ENCODE measurements around the gene PHLPP2. TPM values are rescaled to one million over a fixed set of nuclear protein-coding genes. Genes with fewer than 3 reads are reported as not detected.

PHLPP2 gene
- total and polyA plus RNA-seq, 7 donors = 0.96 to 5.2 (median 3.7) TPM

- ATAC-seq (peak in 1 of 4 donors; percentile 30), DNase-seq (no peak)
- Histone ChIP-seq H3K27ac (peak overlapping the region; percentile 64), H3K9me3 (no peaks in the 10 kb centered on the region), H3K27me3 (ENCODE audit: insufficient read depth in 3 of 3, low read length in 2 of 3) (no peaks in the 10 kb centered on the region), H3K4me1 (peaks cover 18% of the 10 kb centered on the region), H3K36me3 (ENCODE audit: insufficient read depth in 1 of 2, low read depth in 1 of 2) (peaks cover 2 to 96% of the 10 kb centered on the region in 2 donors), H3K4me3 (no peak overlapping the region)
- intact Hi-C loops (cut with DNase I) = no loop called here
- no peak for TF ChIP-seq CTCF (IDR thresholded peaks at IDR 0.05)
- WGBS, 3 donors = 40 to 62% (median 45%) methylated on average over 3 of the region's 3 CpGs
These were observed 42.8 kb upstream of the PHLPP2 start for GRCh38 chr16:71767060-71767900.

GRCh38 chr16:71762186-71762585 lies 37.7 kb upstream of the PHLPP2 start:
- H3K4me3 ChIP-seq = no peak overlapping the region
- no peaks in the 10 kb centered on the region for H3K9me3 ChIP-seq
- H3K36me3 ChIP-seq (ENCODE audit: insufficient read depth in 1 of 2, low read depth in 1 of 2) = peaks cover 4 to 97% of the 10 kb centered on the region in 2 donors
- WGBS, 3 donors = 74 to 86% (median 81%) methylated on average over 2 of the region's 2 CpGs
- H3K4me1 ChIP-seq = peaks cover 26% of the 10 kb centered on the region
- TF ChIP-seq CTCF (IDR thresholded peaks at IDR 0.05) = no peak
- DNase-seq (no peak), ATAC-seq (no peak)
- no peaks in the 10 kb centered on the region for H3K27me3 ChIP-seq (ENCODE audit: insufficient read depth in 3 of 3, low read length in 2 of 3)
- no peak overlapping the region for H3K27ac ChIP-seq
- intact Hi-C loops (cut with DNase I) = no loop called here

GRCh38 chr16:71761097-71761496 lies 36.6 kb upstream of the PHLPP2 start:
- Histone ChIP-seq H3K9me3 (no peaks in the 10 kb centered on the region), H3K36me3 (ENCODE audit: insufficient read depth in 1 of 2, low read depth in 1 of 2) (peaks cover 4 to 99% of the 10 kb centered on the region in 2 donors), H3K27me3 (ENCODE audit: insufficient read depth in 3 of 3, low read length in 2 of 3) (no peaks in the 10 kb centered on the region), H3K4me1 (peaks cover 16% of the 10 kb centered on the region), H3K27ac (no peak overlapping the region), H3K4me3 (no peak overlapping the region)
- intact Hi-C loops (cut with DNase I) = no loop called here
- no peak for TF ChIP-seq CTCF (IDR thresholded peaks at IDR 0.05)
- 96 to 100% (median 99%) methylated on average over 2 of the region's 2 CpGs for WGBS, 3 donors
- DNase-seq (no peak), ATAC-seq (no peak)

- ATAC-seq (peak; percentile 80 to 92 (median 82)), DNase-seq (no peak)
- H3K27ac ChIP-seq = peak overlapping the region; percentile 74
- H3K4me1 ChIP-seq = peaks cover 15% of the 10 kb centered on the region
- 47 to 78% (median 47%) methylated on average over 5 of the region's 5 CpGs for WGBS, 3 donors
- intact Hi-C loops (cut with DNase I) = no loop called here
- TF ChIP-seq CTCF (IDR thresholded peaks at IDR 0.05) = no peak
- H3K36me3 ChIP-seq (ENCODE audit: insufficient read depth in 1 of 2, low read depth in 1 of 2) = peaks cover 9 to 100% of the 10 kb centered on the region in 2 donors
- H3K9me3 ChIP-seq = no peaks in the 10 kb centered on the region
- no peak overlapping the region for H3K4me3 ChIP-seq
- H3K27me3 ChIP-seq (ENCODE audit: insufficient read depth in 3 of 3, low read length in 2 of 3) = no peaks in the 10 kb centered on the region
These were observed 33.8 kb upstream of the PHLPP2 start for GRCh38 chr16:71758293-71758760.
